ENCODE data around the gene GTPBP1.

DNA sequence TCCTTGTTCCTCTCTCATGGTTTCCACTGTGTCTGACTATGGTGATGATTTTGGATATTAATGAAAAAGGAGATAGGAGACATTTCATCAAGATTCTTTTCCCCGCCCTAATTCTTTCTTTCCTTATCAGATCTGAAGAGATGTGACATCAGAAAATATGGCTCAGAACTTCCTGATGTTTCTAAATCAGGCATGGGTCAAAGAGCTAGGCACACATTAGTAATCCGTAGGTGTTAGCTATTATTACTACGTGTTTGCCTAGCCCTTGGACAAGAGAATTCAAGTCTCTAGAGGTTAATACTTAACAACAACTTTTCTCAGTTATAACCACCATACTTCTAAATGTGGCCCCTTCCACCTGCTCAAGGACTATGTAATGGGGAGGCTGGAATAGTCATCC lies 10.8 kb upstream of the GTPBP1 start:
- TF ChIP-seq EP300 (IDR thresholded peaks at IDR 0.05) (no peak), POLR2AphosphoS5 (IDR thresholded peaks at IDR 0.05) (peak in 1 of 3 donors; percentile 20), POLR2A (IDR thresholded peaks at IDR 0.05) (no peak)
- TF ChIP-seq, protein P1, sequence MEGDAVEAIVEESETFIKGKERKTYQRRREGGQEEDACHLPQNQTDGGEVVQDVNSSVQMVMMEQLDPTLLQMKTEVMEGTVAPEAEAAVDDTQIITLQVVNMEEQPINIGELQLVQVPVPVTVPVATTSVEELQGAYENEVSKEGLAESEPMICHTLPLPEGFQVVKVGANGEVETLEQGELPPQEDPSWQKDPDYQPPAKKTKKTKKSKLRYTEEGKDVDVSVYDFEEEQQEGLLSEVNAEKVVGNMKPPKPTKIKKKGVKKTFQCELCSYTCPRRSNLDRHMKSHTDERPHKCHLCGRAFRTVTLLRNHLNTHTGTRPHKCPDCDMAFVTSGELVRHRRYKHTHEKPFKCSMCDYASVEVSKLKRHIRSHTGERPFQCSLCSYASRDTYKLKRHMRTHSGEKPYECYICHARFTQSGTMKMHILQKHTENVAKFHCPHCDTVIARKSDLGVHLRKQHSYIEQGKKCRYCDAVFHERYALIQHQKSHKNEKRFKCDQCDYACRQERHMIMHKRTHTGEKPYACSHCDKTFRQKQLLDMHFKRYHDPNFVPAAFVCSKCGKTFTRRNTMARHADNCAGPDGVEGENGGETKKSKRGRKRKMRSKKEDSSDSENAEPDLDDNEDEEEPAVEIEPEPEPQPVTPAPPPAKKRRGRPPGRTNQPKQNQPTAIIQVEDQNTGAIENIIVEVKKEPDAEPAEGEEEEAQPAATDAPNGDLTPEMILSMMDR (IDR thresholded peaks at IDR 0.05): no peak
